HepG2 (cell line): ENCODE data around the gene NIP7. TPM values are rescaled to one million over a fixed set of nuclear protein-coding genes. Genes with fewer than 3 reads are reported as not detected.
A peak's percentile ranks its signal among the peaks of the same experiment; 100 is the strongest.

Experiments
- HNRNPH1 ChIP-seq: fragments of 200-400 bp; formaldehyde crosslinking; optimal IDR thresholded peaks from 2 replicates; pipeline ENCODE3; 2017; ENCODE audit warnings: mild to moderate bottlenecking, low read depth, low read length
- POLR2A ChIP-seq, 2 experiments: IDR thresholded peaks; 2 replicates each; pipeline ENCODE4 v1.6.1; 2011; ENCODE audit warnings: low read depth in 2 of 2, low read length in 2 of 2, mild to moderate bottlenecking in 1 of 2, moderate library complexity in 1 of 2; ENCODE audit not compliant: insufficient read depth in 1 of 2
- SMC3 ChIP-seq: IDR thresholded peaks from 2 replicates; pipeline ENCODE4 v1.6.1; 2011; ENCODE audit warnings: low read length, improper control_type of control experiment
- ZNF121 ChIP-seq: sonication (generic); formaldehyde crosslinking; IDR thresholded peaks from 2 replicates; pipeline ENCODE4 v1.5.0; 2020; ENCODE audit warnings: mild to moderate bottlenecking, missing genetic modification reagents
- ZNF274 ChIP-seq: sonication (generic); formaldehyde crosslinking; IDR thresholded peaks from 2 replicates; pipeline ENCODE4 v1.5.1; 2020; ENCODE audit warnings: mild to moderate bottlenecking, missing genetic modification reagents
- ZNF747 ChIP-seq: sonication (generic); formaldehyde crosslinking; IDR thresholded peaks from 2 replicates; pipeline ENCODE4 v1.8.1; 2023; ENCODE audit warnings: missing genetic modification reagents, mild to moderate bottlenecking, borderline replicate concordance
- ZNF782 ChIP-seq: sonication (generic); formaldehyde crosslinking; IDR thresholded peaks from 2 replicates; pipeline ENCODE4 v1.4.0; 2020; ENCODE audit warnings: missing genetic modification reagents, mild to moderate bottlenecking, borderline replicate concordance
- polyA plus RNA-seq, 8 experiments: library from polyadenylated mRNA; depleted of rRNA in 3 of 8; stranded (reverse) in 7 of 8; unstranded in 1 of 8; fragments of >200 nt; fragmentation: Illumina TruSeq in 4 of 8; extraction: Trizol in 4 of 8; gene quantifications; 2 replicates each; pipeline versions ENCODE4 v1.2.1 to v1.2.3, GENCODE V29; 2011 to 2016; ENCODE audit warnings: low read depth in 4 of 8, missing spikeins in 1 of 8, mixed read lengths in 1 of 8; ENCODE audit not compliant: insufficient read depth in 1 of 8
- total RNA-seq, 5 experiments: library from RNA; depleted of rRNA; stranded (reverse); fragments of >200 nt; fragmentation: Illumina TruSeq; extraction: Trizol; gene quantifications; 2 replicates each; pipeline ENCODE4 v1.2.3, GENCODE V29; 2016; ENCODE audit warnings: low read depth in 1 of 5
- TF ChIP-seq, protein P1 (sequence below), 2 experiments: sonication (generic) in 1 of 2; formaldehyde crosslinking in 1 of 2; IDR thresholded peaks; 2 replicates each; pipeline versions ENCODE4 v1.6.1 to v1.9.0; 2014 to 2022; ENCODE audit warnings: antibody characterized with exemption in 1 of 2, borderline replicate concordance in 1 of 2, inconsistent platforms in 1 of 2, low read depth in 1 of 2, missing genetic modification reagents in 1 of 2
- TF ChIP-seq, protein P2 (sequence below): sonication (generic); formaldehyde crosslinking; IDR thresholded peaks from 2 replicates; pipeline ENCODE4 v1.5.0; 2020; ENCODE audit warnings: mild to moderate bottlenecking, missing genetic modification reagents

The NIP7 gene
- total and polyA plus RNA-seq, 2 of the 13 experiments (the other 11 are each of a cell fraction or from before 2014, with no cell fraction given), result 15.3 to 114 TPM

- TF ChIP-seq, protein P1, sequence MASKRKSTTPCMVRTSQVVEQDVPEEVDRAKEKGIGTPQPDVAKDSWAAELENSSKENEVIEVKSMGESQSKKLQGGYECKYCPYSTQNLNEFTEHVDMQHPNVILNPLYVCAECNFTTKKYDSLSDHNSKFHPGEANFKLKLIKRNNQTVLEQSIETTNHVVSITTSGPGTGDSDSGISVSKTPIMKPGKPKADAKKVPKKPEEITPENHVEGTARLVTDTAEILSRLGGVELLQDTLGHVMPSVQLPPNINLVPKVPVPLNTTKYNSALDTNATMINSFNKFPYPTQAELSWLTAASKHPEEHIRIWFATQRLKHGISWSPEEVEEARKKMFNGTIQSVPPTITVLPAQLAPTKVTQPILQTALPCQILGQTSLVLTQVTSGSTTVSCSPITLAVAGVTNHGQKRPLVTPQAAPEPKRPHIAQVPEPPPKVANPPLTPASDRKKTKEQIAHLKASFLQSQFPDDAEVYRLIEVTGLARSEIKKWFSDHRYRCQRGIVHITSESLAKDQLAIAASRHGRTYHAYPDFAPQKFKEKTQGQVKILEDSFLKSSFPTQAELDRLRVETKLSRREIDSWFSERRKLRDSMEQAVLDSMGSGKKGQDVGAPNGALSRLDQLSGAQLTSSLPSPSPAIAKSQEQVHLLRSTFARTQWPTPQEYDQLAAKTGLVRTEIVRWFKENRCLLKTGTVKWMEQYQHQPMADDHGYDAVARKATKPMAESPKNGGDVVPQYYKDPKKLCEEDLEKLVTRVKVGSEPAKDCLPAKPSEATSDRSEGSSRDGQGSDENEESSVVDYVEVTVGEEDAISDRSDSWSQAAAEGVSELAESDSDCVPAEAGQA (IDR thresholded peaks at IDR 0.05; ENCODE audit: low read depth), result no peak
- TF ChIP-seq, protein P1 (CRISPR knock-in tag; IDR thresholded peaks at IDR 0.05; ENCODE audit: borderline replicate concordance), result no peak
- TF ChIP-seq SMC3, result no peak
- TF ChIP-seq ZNF121, result peak; percentile 83
- TF ChIP-seq ZNF782, result no peak
- TF ChIP-seq ZNF274 (CRISPR knock-in tag), result no peak
- TF ChIP-seq POLR2A (IDR thresholded peaks at IDR 0.05; ENCODE audit: insufficient read depth in 1 of 2, low read depth in 2 of 2, low read length in 2 of 2), result peak in 1 of 2 experiments; percentile 2; a peak in 1 of 4 replicates
- TF ChIP-seq, protein P2, sequence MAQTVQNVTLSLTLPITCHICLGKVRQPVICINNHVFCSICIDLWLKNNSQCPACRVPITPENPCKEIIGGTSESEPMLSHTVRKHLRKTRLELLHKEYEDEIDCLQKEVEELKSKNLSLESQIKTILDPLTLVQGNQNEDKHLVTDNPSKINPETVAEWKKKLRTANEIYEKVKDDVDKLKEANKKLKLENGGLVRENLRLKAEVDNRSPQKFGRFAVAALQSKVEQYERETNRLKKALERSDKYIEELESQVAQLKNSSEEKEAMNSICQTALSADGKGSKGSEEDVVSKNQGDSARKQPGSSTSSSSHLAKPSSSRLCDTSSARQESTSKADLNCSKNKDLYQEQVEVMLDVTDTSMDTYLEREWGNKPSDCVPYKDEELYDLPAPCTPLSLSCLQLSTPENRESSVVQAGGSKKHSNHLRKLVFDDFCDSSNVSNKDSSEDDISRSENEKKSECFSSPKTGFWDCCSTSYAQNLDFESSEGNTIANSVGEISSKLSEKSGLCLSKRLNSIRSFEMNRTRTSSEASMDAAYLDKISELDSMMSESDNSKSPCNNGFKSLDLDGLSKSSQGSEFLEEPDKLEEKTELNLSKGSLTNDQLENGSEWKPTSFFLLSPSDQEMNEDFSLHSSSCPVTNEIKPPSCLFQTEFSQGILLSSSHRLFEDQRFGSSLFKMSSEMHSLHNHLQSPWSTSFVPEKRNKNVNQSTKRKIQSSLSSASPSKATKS (CRISPR knock-in tag), result no peak
- TF ChIP-seq ZNF747 (CRISPR knock-in tag), result no peak
- TF ChIP-seq HNRNPH1, result no peak
- TF ChIP-seq, all 625 proteins: peak for 8
Observed at GRCh38 chr16:69327585-69328310, 11.8 kb upstream of the NIP7 start (continued).
